Heart right ventricle (tissue), 16 donors: ENCODE measurements around the gene ANKRD2. TPM values are rescaled to one million over a fixed set of nuclear protein-coding genes. Genes with fewer than 3 reads are reported as not detected.

Source experiments
- ATAC-seq, 8 donors: fragments of 200-7000 bp; cut with Tn5 transposase; one replicate each; pipeline ENCODE4 v1.9.1; 2020; ENCODE audit warnings: mild to moderate bottlenecking in 8 of 8, moderate library complexity in 8 of 8, moderate number of reproducible peaks in 1 of 8
- DNase-seq, 2 donors: peaks; one replicate each; pipeline ENCODE4 v3.0.0-alpha.2; 2020
- H3K27ac ChIP-seq, 10 donors: fragments of 200-600 bp; sonication (generic) in 2 of 10; one replicate each; pipeline versions ENCODE4 v1.5.0 to v1.8.0; 2020 to 2022; ENCODE audit warnings: mild to moderate bottlenecking in 3 of 10
- H3K27me3 ChIP-seq, 7 donors: fragments of 200-600 bp; one replicate each; pipeline ENCODE4 v1.8.0; 2021 to 2022; ENCODE audit warnings: mild to moderate bottlenecking in 2 of 7
- H3K36me3 ChIP-seq, 9 donors: fragments of 200-600 bp; sonication (generic) in 1 of 9; one replicate each; pipeline versions ENCODE4 v1.5.0 to v1.8.0; 2020 to 2022; ENCODE audit warnings: mild to moderate bottlenecking in 2 of 9
- H3K4me1 ChIP-seq, 9 donors: fragments of 200-600 bp; sonication (generic) in 1 of 9; one replicate each; pipeline versions ENCODE4 v1.5.0 to v1.8.0; 2020 to 2022; ENCODE audit warnings: mild to moderate bottlenecking in 4 of 9
- H3K4me3 ChIP-seq, 10 donors: fragments of 200-600 bp; sonication (generic) in 2 of 10; one replicate each; pipeline versions ENCODE4 v1.5.0 to v1.8.0; 2020 to 2022; ENCODE audit warnings: mild to moderate bottlenecking in 7 of 10, moderate library complexity in 2 of 10
- H3K9me3 ChIP-seq, 11 donors: fragments of 200-600 bp in 10 of 11; sonication (generic) in 2 of 11; one replicate each; pipeline versions ENCODE4 v1.5.0 to v1.8.0; 2013 to 2022; ENCODE audit warnings: mild to moderate bottlenecking in 2 of 11, control low read depth in 1 of 11, moderate library complexity in 1 of 11
- CTCF ChIP-seq, 9 donors: fragments of 200-600 bp; sonication (generic) in 2 of 9; IDR thresholded peaks; one replicate each; pipeline versions ENCODE4 v1.5.0 to v1.8.0; 2021 to 2022; ENCODE audit warnings: antibody characterized with exemption in 9 of 9, mild to moderate bottlenecking in 5 of 9, moderate library complexity in 1 of 9
- WGBS, 2 donors: extraction: QIAGEN DNeasy Blood & Tissue Kit; methylation state at CpG; one replicate each; pipeline ENCODE4 v1.1.7; 2013; ENCODE audit warnings: inconsistent platforms in 1 of 2; 5-methylcytosine and 5-hydroxymethylcytosine counted together
- intact Hi-C, 10 donors: fragments of 100-400 bp; cut with DNase I; formaldehyde crosslinking; loops; one replicate each; pipeline versions ENCODE4 v1.11.1 to v1.14.2; 2022
- polyA plus RNA-seq, 2 donors: library from polyadenylated mRNA; stranded (reverse); fragments of 200-250 nt; gene quantifications; one replicate each; pipeline ENCODE4 v1.2.3, GENCODE V29; 2013
- total RNA-seq, 10 donors: library from RNA; stranded (reverse); fragmentation: NEBNext Ultra II Directional in 3 of 10; extraction: Animal tissue kit (Norgen Biotek cat#: 25700) in 3 of 10; gene quantifications; one replicate each; pipeline versions ENCODE4 v1.2.1 to v1.2.4, GENCODE V29; 2021 to 2023
- donor health status: Arrhythmogenic right ventricular cardiomyopathy.
- donor health status: ischemic (EF 13 %, LVEDD 7.1; RV severe dilation, severe dysfunction).
- donor health status: healthy with polysubstance abuse.
- donor health status: DM: no; HTN: yes; CAD: no.
- donor health status: DM: no; HTN: no; CAD: no.
- donor health status: ischemic (EF 25% LVEDD 6.9; RV normal size, moderate dysfunction).
- donor health status: ischemic (EF 25% LVEDD 5.7; RV mildly dilated, moderate dysfunction).
- donor health status: healthy.
- donor health status: DM: yes; HTN: yes; CAD: no.
- donor health status: Ischemic cardiomyopathy.
- donor health status: ischemic (EF 35%, LVEDD 5.7; RV mildly dilated, moderate dysfunction).
- donor health status: nonischemic (EF 11% LVEDD 7.7; RV severe dilation, severe dysfunction).
- donor health status: DM: yes; HTN: yes; CAD: no.
- donor health status: PGD.
- donor health status: ischemic (EF 29% LVEDD 5.4; RV normal size, mild dysfunction).
- donor health status: nonischemic (EF 23%, LVEDD 6.1; RV moderate dilation, normal function).

ANKRD2 gene
- total and polyA plus RNA-seq, 12 donors = 46.3 to 395 (median 167) TPM

GRCh38 chr10:97563337-97563736 lies 9.2 kb upstream of the ANKRD2 start:
- TF ChIP-seq CTCF (IDR thresholded peaks at IDR 0.05) = no peak
- Histone ChIP-seq H3K27me3 (no peaks in the 10 kb centered on the region), H3K27ac (no peak overlapping the region), H3K4me3 (no peak overlapping the region), H3K9me3 (no peaks in the 10 kb centered on the region), H3K4me1 (peaks cover 0 to 6% (median 0%) of the 10 kb centered on the region in 9 donors), H3K36me3 (peaks cover 0 to 8% (median 0%) of the 10 kb centered on the region in 9 donors)
- no peak for ATAC-seq
- WGBS, 2 donors = 96 to 98% methylated on average over 4 of the region's 4 CpGs
- intact Hi-C loops = no loop called here
- no peak for DNase-seq

GRCh38 chr10:97564776-97565175 lies 7.8 kb upstream of the ANKRD2 start:
- ATAC-seq = no peak

GRCh38 chr10:97566336-97566996 lies 6.1 kb upstream of the ANKRD2 start:
- intact Hi-C loops = no loop called here
- ATAC-seq (no peak), DNase-seq (no peak)
- Histone ChIP-seq H3K9me3 (no peaks in the 10 kb centered on the region), H3K4me1 (peaks cover 0 to 11% (median 9%) of the 10 kb centered on the region in 9 donors), H3K27me3 (no peaks in the 10 kb centered on the region), H3K36me3 (peaks cover 0 to 38% (median 16%) of the 10 kb centered on the region in 9 donors), H3K4me3 (no peak overlapping the region), H3K27ac (no peak overlapping the region)
- WGBS, 2 donors = 100% methylated on average over 2 of the region's 2 CpGs
- no peak for TF ChIP-seq CTCF (IDR thresholded peaks at IDR 0.05)

More at GRCh38 chr10:97564776-97565175, 7.8 kb upstream of the ANKRD2 start:
- Histone ChIP-seq H3K4me3 (no peak overlapping the region), H3K27me3 (no peaks in the 10 kb centered on the region), H3K27ac (no peak overlapping the region), H3K36me3 (peaks cover 0 to 22% (median 9%) of the 10 kb centered on the region in 9 donors), H3K9me3 (no peaks in the 10 kb centered on the region), H3K4me1 (peaks cover 0 to 6% (median 0%) of the 10 kb centered on the region in 9 donors)
- intact Hi-C loops = no loop called here
- no peak for DNase-seq
- TF ChIP-seq CTCF (IDR thresholded peaks at IDR 0.05) = no peak
- WGBS, 2 donors = 83% methylated on average over 4 of the region's 4 CpGs

GRCh38 chr10:97567891-97568290 lies 4.7 kb upstream of the ANKRD2 start:
- no peaks in the 10 kb centered on the region for H3K27me3 ChIP-seq
- intact Hi-C loops = no loop called here
- ATAC-seq (no peak), DNase-seq (no peak)
- H3K9me3 ChIP-seq = no peaks in the 10 kb centered on the region
- no peak overlapping the region for H3K4me3 ChIP-seq
- H3K27ac ChIP-seq = no peak overlapping the region
- WGBS, 2 donors = 96 to 97% methylated on average over 15 of the region's 15 CpGs
- TF ChIP-seq CTCF (IDR thresholded peaks at IDR 0.05) = no peak
- peaks cover 0 to 25% (median 23%) of the 10 kb centered on the region in 9 donors for H3K4me1 ChIP-seq
- H3K36me3 ChIP-seq = peaks cover 0 to 45% (median 16%) of the 10 kb centered on the region in 9 donors
